ENCODE data around the gene TSKS. TPM values are rescaled to one million over a fixed set of nuclear protein-coding genes. Genes with fewer than 3 reads are reported as not detected.

The TSKS gene
- polyA plus RNA-seq, 3 donors, result 0.37 to 0.81 (median 0.51) TPM

GRCh38 chr19:49792829-49793560 is 29.9 kb upstream of the TSKS start:
- H3K79me2 ChIP-seq (ENCODE audit: insufficient read depth, low read length), result peaks cover 12% of the 10 kb centered on the region
- peaks cover 86% of the 10 kb centered on the region for H4K20me1 ChIP-seq (ENCODE audit: insufficient read depth, low read length)
- intact Hi-C loops (cut with micrococcal nuclease), result no loop called here
- no peak for DNase-seq
- H3K4me3 ChIP-seq (replicated peaks in 1 of 3; ENCODE audit: low read depth in 2 of 3, low read length in 3 of 3), result no peak overlapping the region
- H3K27ac ChIP-seq (ENCODE audit: low read depth in 1 of 2, low read length in 2 of 2), result peak overlapping the region in 1 of 2 donors; percentile 41
- peaks cover 90 to 100% of the 10 kb centered on the region in 2 donors for H3K36me3 ChIP-seq (replicated peaks in 1 of 2; ENCODE audit: control insufficient read depth in 1 of 2, insufficient read depth in 2 of 2, low read length in 2 of 2)
- peaks cover 0 to 2% (median under 1%) of the 10 kb centered on the region in 3 donors for H3K27me3 Mint-ChIP-seq (ENCODE audit: low read depth in 3 of 3)
- no peak overlapping the region for H2AFZ ChIP-seq (ENCODE audit: insufficient read depth, low read depth, low read length, poor library complexity, severe bottlenecking)
- TF ChIP-seq CTCF (IDR thresholded peaks at IDR 0.05), result no peak
- 97% methylated on average over 22 of the region's 22 CpGs for WGBS (ENCODE audit: insufficient coverage)
- peaks cover 0 to 5% (median 0%) of the 10 kb centered on the region in 7 donors for H3K9me3 Mint-ChIP-seq
- H3K36me3 Mint-ChIP-seq, result peaks cover 87 to 99% of the 10 kb centered on the region in 2 donors
- no peaks in the 10 kb centered on the region for H3K27me3 ChIP-seq (ENCODE audit: control insufficient read depth in 2 of 2, insufficient read depth in 2 of 2, low read length in 2 of 2)
- no peak overlapping the region for H3K4me3 Mint-ChIP-seq
- H3K4me2 ChIP-seq (replicated peaks; ENCODE audit: extremely low read depth, low read length, poor library complexity, severe bottlenecking), result no peak overlapping the region
- no peak overlapping the region for H3K9ac ChIP-seq (ENCODE audit: insufficient read depth, low read length, poor library complexity, severe bottlenecking)
- H3K4me1 ChIP-seq (ENCODE audit: control insufficient read depth in 1 of 2, insufficient read depth in 2 of 2, low read length in 2 of 2), result no peaks in the 10 kb centered on the region
- peak overlapping the region in 5 of 7 donors; percentile 20 to 77 (median 73) for H3K27ac Mint-ChIP-seq
- no peaks in the 10 kb centered on the region for H3K9me3 ChIP-seq (replicated peaks in 1 of 2; ENCODE audit: control insufficient read depth in 1 of 2, insufficient read depth in 1 of 2, low read length in 2 of 2)
- no peaks in the 10 kb centered on the region for H3K4me1 Mint-ChIP-seq

GRCh38 chr19:49791776-49792445 is 28.8 kb upstream of the TSKS start:
- Mint-ChIP-seq H3K27ac (peak overlapping the region in 2 of 7 donors; percentile 65 to 77), H3K36me3 (peaks cover 85 to 99% of the 10 kb centered on the region in 2 donors), H3K9me3 (peaks cover 0 to 5% (median 0%) of the 10 kb centered on the region in 7 donors), H3K4me1 (no peaks in the 10 kb centered on the region), H3K4me3 (no peak overlapping the region), H3K27me3 (ENCODE audit: low read depth in 3 of 3) (peaks cover 0 to 2% (median 0%) of the 10 kb centered on the region in 3 donors)
- WGBS (ENCODE audit: insufficient coverage), result 93% methylated on average over 15 of the region's 26 CpGs
- Histone ChIP-seq H3K36me3 (replicated peaks in 1 of 2; ENCODE audit: control insufficient read depth in 1 of 2, insufficient read depth in 2 of 2, low read length in 2 of 2) (peaks cover 87 to 100% of the 10 kb centered on the region in 2 donors), H3K9ac (ENCODE audit: insufficient read depth, low read length, poor library complexity, severe bottlenecking) (no peak overlapping the region), H3K27ac (ENCODE audit: low read depth in 1 of 2, low read length in 2 of 2) (no peak overlapping the region), H3K4me2 (replicated peaks; ENCODE audit: extremely low read depth, low read length, poor library complexity, severe bottlenecking) (no peak overlapping the region), H3K79me2 (ENCODE audit: insufficient read depth, low read length) (peaks cover 18% of the 10 kb centered on the region), H2AFZ (ENCODE audit: insufficient read depth, low read depth, low read length, poor library complexity, severe bottlenecking) (no peak overlapping the region), H3K4me1 (ENCODE audit: control insufficient read depth in 1 of 2, insufficient read depth in 2 of 2, low read length in 2 of 2) (no peaks in the 10 kb centered on the region), H4K20me1 (ENCODE audit: insufficient read depth, low read length) (peaks cover 89% of the 10 kb centered on the region), H3K9me3 (replicated peaks in 1 of 2; ENCODE audit: control insufficient read depth in 1 of 2, insufficient read depth in 1 of 2, low read length in 2 of 2) (no peaks in the 10 kb centered on the region), H3K27me3 (ENCODE audit: control insufficient read depth in 2 of 2, insufficient read depth in 2 of 2, low read length in 2 of 2) (no peaks in the 10 kb centered on the region), H3K4me3 (replicated peaks in 1 of 3; ENCODE audit: low read depth in 2 of 3, low read length in 3 of 3) (no peak overlapping the region)
- no peak for TF ChIP-seq CTCF (IDR thresholded peaks at IDR 0.05)
- no peak for DNase-seq
- intact Hi-C loops (cut with micrococcal nuclease), result no loop called here
